Endothelial cell of umbilical vein (primary cell): ENCODE measurements around the gene CELF5.

Source experiments
- POLR2A ChIP-seq: IDR thresholded peaks from 2 replicates; pipeline ENCODE4 v1.6.1; 2012; ENCODE audit warnings: low read depth, mild to moderate bottlenecking, control low read depth, low read length
- TF ChIP-seq, protein P1 (sequence below), 2 donors: IDR thresholded peaks; 1 replicate in 1 of 2; 2 replicates in 1 of 2; pipeline ENCODE4 v1.5.1; 2011; ENCODE audit warnings: low read length in 2 of 2, mild to moderate bottlenecking in 2 of 2, moderate library complexity in 2 of 2, control low read depth in 1 of 2, inconsistent platforms in 1 of 2, low read depth in 1 of 2; ENCODE audit not compliant: insufficient read depth in 1 of 2; ENCODE audit errors: extremely low read depth in 1 of 2

DNA sequence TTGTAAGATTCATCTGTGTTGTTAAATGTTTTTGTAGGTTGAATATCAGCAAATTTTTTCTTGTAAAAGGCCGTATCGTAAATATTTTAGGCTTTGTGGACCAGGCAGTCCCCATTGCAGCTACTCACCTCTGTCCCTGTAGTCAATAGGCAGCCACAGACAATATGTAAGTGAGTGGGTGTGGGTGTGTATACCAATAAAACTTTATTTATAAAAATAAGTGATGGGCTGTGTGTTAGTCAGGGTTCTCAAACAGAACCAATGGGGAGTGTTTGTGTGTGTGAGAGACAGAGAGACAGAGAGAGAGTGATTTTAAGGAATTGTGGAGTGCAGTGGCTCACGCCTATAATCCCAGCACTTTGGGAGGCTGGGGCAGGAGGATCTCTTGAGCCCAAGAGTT is 104.3 kb downstream of the CELF5 start:
- no peak for TF ChIP-seq POLR2A
- TF ChIP-seq, protein P1, sequence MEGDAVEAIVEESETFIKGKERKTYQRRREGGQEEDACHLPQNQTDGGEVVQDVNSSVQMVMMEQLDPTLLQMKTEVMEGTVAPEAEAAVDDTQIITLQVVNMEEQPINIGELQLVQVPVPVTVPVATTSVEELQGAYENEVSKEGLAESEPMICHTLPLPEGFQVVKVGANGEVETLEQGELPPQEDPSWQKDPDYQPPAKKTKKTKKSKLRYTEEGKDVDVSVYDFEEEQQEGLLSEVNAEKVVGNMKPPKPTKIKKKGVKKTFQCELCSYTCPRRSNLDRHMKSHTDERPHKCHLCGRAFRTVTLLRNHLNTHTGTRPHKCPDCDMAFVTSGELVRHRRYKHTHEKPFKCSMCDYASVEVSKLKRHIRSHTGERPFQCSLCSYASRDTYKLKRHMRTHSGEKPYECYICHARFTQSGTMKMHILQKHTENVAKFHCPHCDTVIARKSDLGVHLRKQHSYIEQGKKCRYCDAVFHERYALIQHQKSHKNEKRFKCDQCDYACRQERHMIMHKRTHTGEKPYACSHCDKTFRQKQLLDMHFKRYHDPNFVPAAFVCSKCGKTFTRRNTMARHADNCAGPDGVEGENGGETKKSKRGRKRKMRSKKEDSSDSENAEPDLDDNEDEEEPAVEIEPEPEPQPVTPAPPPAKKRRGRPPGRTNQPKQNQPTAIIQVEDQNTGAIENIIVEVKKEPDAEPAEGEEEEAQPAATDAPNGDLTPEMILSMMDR (IDR thresholded peaks at IDR 0.05; ENCODE audit: extremely low read depth in 1 of 2, insufficient read depth in 1 of 2, low read depth in 1 of 2, low read length in 2 of 2) = no peak
